Neural progenitor cell (in vitro differentiated cells): ENCODE measurements around the gene OR6V1.

Experiments used
- EZH2 ChIP-seq: fragments of 200-600 bp; sonication (generic); IDR thresholded peaks from 2 replicates; pipeline ENCODE4 v1.6.1; 2017; ENCODE audit warnings: antibody characterized with exemption, mild to moderate bottlenecking, moderate library complexity
- EZH2phosphoT487 ChIP-seq: fragments of 200-600 bp; sonication (generic); IDR thresholded peaks from 2 replicates; pipeline ENCODE4 v1.6.1; 2017; ENCODE audit warnings: antibody characterized with exemption
- TF ChIP-seq, protein P1 (sequence below): fragments of 200-600 bp; sonication (generic); IDR thresholded peaks from 2 replicates; pipeline ENCODE4 v1.5.1; 2017; ENCODE audit warnings: antibody characterized with exemption, mild to moderate bottlenecking

DNA sequence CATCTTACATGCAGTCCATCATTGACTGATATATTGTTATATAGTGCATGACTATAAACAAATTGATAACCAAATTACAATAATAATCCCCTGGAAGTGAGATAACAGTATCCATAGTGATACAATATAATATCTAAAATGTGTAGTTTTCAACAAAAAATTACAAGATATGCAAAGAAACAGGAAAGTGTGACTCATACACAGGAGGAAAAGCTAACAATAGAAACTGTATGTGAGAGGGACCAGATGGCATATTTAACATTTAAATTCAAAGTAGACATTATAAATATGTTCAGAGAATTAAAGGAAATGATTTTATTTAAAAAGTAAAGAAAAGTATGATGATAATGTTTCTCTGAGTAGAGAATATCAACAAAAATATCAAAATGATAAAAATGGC lies 33.2 kb upstream of the OR6V1 start:
- TF ChIP-seq, protein P1, sequence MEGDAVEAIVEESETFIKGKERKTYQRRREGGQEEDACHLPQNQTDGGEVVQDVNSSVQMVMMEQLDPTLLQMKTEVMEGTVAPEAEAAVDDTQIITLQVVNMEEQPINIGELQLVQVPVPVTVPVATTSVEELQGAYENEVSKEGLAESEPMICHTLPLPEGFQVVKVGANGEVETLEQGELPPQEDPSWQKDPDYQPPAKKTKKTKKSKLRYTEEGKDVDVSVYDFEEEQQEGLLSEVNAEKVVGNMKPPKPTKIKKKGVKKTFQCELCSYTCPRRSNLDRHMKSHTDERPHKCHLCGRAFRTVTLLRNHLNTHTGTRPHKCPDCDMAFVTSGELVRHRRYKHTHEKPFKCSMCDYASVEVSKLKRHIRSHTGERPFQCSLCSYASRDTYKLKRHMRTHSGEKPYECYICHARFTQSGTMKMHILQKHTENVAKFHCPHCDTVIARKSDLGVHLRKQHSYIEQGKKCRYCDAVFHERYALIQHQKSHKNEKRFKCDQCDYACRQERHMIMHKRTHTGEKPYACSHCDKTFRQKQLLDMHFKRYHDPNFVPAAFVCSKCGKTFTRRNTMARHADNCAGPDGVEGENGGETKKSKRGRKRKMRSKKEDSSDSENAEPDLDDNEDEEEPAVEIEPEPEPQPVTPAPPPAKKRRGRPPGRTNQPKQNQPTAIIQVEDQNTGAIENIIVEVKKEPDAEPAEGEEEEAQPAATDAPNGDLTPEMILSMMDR: no peak
- no peak for TF ChIP-seq EZH2phosphoT487
- no peak for TF ChIP-seq EZH2
